GM19099 (cell line): ENCODE data around the gene ABCF2.
A peak's percentile ranks its signal among the peaks of the same experiment; 100 is the strongest.

ENCODE experiments used
- POLR2A ChIP-seq: IDR thresholded peaks from 3 replicates; pipeline ENCODE4 v1.6.1; 2011; ENCODE audit warnings: low read depth; ENCODE audit not compliant: insufficient read length; ENCODE audit errors: extremely low read depth

The ABCF2 gene

DNA sequence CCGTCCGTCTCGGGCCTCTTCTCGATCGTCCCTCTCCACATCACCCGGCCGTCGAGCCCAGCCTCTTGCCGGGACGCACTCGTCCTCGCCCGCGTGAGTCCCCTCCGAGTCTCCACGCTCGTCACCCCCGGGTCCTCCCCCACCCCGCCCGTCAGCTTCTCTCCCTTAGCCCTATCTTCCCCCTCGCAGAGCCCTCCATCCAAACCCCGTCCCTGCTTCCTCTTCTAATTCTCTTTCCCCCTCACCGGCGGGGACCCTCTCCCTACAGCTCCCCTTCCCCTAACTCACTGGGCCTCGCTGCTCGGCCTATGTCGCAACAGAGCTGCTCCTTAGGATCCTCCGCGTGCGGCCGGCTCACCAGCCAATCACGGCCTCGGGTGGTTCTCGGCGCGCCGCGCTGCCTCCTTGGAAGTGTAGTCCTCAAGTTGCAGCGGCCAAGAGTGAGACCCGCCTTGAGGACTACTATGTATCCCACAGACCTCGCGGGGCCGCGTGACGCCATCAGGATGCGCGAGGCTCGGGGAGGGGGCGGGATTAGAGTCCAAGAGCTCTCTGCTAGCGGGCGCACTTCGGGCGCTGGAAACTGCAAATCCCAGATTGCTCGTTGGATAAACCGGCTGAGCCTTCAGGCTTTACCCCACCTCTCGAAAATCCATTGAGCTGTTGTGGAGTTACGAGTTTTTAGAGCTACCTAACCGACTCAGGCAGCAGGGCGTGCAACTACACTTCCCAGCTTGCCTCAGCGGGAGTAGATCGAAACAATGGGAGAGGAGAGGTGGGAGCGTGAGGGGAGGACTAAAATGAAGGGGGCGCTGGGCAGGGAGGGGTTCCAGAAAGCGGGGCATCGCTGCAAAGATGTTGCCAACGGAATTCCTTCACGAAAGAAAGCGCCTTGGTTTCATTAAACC, at the start of gene ABCF2:
ABCF2 (minus strand) TSS at position 331 of the 908 bp plus-strand sequence. CDS start 747 bp downstream, outside the sequence.
- peak; percentile 67 for TF ChIP-seq POLR2A

GRCh38 chr7:151275813-151276577, 49.0 kb upstream of the ABCF2 start:
- no peak for TF ChIP-seq POLR2A

DNA sequence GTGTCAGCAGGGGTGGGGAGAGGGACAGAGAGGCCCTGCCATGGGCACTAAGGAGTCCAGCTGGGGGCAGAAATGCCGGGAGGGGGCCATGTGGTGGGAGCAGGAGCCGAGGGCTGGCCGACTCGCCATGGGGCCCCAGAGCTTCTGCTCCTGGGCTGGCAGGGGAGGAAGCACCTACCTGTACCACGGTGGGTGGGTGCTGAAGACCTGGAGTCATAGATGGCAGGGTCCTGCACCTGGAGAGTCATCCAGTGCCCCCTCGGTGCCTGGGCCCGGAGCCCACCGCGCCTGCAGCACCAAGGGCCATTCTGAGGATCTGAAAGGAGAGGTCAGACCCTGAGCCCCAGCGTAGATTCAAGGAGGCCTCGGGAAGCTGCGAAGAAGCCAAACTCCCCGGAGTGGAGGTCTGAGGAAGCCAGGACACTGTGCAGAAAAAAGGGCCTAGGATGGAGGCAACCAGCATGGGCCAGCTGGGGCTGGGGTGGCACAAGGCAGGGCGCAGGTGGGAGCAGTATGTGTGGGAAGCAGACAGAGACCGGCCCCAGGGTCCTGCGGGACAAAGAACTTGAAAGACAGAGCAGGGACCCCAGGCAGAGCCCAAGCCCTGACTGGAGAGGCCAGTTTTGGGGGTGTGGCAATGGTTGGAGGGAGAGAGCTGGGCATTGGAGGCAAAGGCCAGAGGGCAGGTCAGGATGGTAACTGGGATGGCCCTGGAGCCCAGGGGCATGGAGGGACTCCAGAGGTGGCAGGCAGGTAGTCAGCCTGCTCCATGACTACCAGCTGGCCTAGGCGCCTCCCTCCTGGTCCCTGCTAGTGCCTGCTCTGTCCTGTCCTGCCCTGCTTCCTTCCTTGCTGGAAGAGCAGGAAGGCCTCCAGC, 48.2 kb upstream of the ABCF2 start:
- TF ChIP-seq POLR2A: no peak

- no peak for TF ChIP-seq POLR2A
These were observed 47.4 kb upstream of the ABCF2 start for GRCh38 chr7:151274396-151274795.

- no peak for TF ChIP-seq POLR2A
These were observed 46.8 kb upstream of the ABCF2 start for GRCh38 chr7:151273651-151274390.

- no peak for TF ChIP-seq POLR2A
These were observed 45.9 kb upstream of the ABCF2 start for GRCh38 chr7:151272877-151273276.

DNA sequence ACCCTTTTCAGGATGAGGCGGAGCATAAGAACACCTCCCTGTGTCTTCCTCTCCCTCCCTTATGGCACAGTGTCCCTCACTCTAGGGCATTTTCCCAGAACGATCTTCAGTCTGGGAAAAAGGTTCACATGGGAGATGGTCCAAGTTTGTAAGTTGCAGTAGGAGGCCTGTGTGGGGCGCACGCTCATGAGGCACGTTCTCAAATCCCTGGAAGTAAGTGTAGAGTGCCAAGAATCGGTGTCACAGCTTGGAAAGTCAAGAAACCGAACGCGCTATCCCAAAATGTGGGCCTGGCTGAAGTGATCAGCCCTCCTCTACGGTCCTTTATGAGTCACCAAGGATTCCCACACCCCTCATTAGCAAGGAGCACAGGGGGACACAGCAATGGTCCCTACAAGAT, 45.4 kb upstream of the ABCF2 start:
- no peak for TF ChIP-seq POLR2A

DNA sequence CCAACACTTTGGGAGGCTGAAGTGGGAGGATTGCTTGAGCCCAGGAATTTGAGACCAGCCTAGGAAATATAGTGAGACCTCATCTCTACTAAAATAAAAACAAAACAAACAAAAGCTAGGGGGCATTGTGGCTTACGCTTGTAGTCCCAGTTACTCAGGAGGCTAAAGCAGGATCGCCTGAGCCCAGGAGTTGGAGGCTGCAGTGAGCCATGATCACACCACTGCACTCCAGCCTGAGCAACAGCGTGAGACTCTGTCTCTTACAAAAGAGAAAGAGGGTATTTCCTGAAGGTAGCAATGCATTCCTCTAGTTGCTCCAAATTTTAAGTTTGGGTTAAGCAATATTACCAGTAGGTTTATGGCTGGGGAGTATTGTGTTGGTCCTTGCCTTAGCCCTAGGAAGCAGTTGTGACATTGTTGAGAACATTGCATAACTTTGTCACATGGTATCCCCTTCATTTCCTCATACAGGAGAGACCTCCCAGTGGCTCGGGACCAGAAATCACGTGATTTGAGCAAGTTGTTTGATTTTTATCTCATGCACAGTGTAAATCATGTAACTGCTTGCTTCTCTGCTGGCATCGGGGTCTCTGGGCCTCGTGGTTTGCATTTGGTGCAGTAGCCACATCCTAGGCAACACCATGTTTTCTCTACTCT, 44.8 kb upstream of the ABCF2 start:
- TF ChIP-seq POLR2A: no peak

DNA sequence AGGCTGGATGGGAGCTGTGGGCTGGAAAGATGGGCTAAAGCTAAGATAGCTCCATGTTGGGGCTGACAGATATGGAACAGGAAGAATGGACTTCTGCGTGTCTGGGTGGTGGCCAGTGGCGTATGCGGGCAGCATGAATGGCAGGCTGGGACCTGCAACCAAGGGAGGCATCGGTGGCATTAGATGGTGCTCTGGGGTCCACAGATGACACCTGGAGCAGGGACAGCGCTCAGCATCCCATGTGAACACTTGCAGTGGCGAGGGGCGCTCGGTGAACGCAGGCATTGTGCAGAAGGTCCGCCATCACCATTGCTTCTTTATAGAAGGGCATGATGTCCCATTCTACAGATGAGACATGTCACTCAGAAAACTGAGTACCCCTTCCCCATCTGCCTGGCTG, 42.5 kb upstream of the ABCF2 start:
- TF ChIP-seq POLR2A: no peak

- no peak for TF ChIP-seq POLR2A
These were observed 38.4 kb upstream of the ABCF2 start for GRCh38 chr7:151265351-151265931.

DNA sequence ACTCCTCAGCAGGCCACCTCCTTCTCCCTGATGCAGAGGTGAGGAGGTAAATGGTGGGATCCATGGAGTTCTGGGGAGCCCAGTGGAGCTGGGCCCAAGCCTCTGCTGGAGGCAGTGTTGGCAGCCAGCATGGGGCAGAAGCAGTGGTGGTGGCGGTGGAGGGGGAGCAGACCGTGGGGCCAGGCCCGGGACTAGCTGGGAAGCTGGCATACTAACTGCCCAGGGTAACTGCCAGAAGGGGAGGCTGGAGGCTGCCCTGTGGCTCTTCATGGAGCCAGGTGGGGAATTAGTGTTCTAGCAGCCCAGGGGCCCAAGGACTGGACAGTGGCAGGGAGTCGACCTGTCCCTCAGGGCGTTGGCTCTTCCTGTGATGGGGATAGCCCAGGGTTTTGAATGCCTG, 37.6 kb upstream of the ABCF2 start:
- TF ChIP-seq POLR2A: no peak

GRCh38 chr7:151261529-151261928, 34.5 kb upstream of the ABCF2 start:
- no peak for TF ChIP-seq POLR2A

DNA sequence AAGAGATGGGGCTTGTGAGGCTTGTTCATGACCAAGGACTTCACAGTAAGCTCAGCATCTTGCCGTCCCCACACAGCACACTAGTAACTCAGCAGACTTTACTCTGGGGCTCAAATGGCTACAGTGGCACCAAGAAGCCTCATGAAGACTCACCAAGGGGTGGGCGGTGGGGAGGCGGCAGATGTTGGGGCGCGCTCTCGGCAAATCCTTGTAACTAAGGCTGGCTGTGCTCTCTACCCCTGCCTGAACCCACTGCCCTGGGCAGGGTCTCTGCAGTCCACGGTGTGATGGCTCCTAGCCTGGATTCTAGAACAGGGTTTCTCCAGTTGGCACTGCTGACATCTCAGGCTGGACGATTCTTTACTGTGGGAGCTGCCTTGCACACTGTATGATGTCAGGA, 33.9 kb upstream of the ABCF2 start:
- no peak for TF ChIP-seq POLR2A
